Osteocyte (in vitro differentiated cells): ENCODE data around the gene IRF6. TPM values are rescaled to one million over a fixed set of nuclear protein-coding genes. Genes with fewer than 3 reads are reported as not detected.

Source experiments
- DNase-seq: peaks from one replicate; pipeline ENCODE4 v3.0.0; 2021; ENCODE audit warnings: mixed read lengths; ENCODE audit not compliant: unreplicated experiment; ENCODE audit errors: extremely low spot score
- H3K27ac Mint-ChIP-seq: one replicate; pipeline ENCODE4 v1.8.0; 2021; ENCODE audit warnings: mild to moderate bottlenecking, mixed read lengths; ENCODE audit not compliant: unreplicated experiment
- H3K27me3 Mint-ChIP-seq: one replicate; pipeline ENCODE4 v1.8.0; 2021; ENCODE audit warnings: mixed read lengths; ENCODE audit not compliant: unreplicated experiment
- H3K36me3 Mint-ChIP-seq: one replicate; pipeline ENCODE4 v1.8.0; 2021; ENCODE audit warnings: mixed read lengths; ENCODE audit not compliant: unreplicated experiment
- H3K4me1 Mint-ChIP-seq: one replicate; pipeline ENCODE4 v1.8.0; 2021; ENCODE audit warnings: mixed read lengths; ENCODE audit not compliant: unreplicated experiment
- H3K4me3 Mint-ChIP-seq: one replicate; pipeline ENCODE4 v1.8.0; 2021; ENCODE audit warnings: mild to moderate bottlenecking, moderate library complexity, mixed read lengths; ENCODE audit not compliant: unreplicated experiment
- H3K9me3 Mint-ChIP-seq: one replicate; pipeline ENCODE4 v1.8.0; 2021; ENCODE audit warnings: mixed read lengths; ENCODE audit not compliant: unreplicated experiment
- CTCF ChIP-seq: fragments of 200-600 bp; sonication (generic); IDR thresholded peaks from 2 replicates; pipeline ENCODE4 v1.5.0; 2021; ENCODE audit warnings: antibody characterized with exemption, mild to moderate bottlenecking, moderate library complexity
- total RNA-seq: library from RNA; stranded (reverse); gene quantifications from 2 replicates; pipeline ENCODE4 v1.2.1, GENCODE V29; 2021

IRF6 gene
- total RNA-seq, 1 donor from 2014 or later: not detected

- no peak for TF ChIP-seq CTCF
- Mint-ChIP-seq H3K27ac (no peak overlapping the region), H3K36me3 (no peaks in the 10 kb centered on the region), H3K4me3 (no peak overlapping the region), H3K9me3 (no peaks in the 10 kb centered on the region), H3K27me3 (peaks cover 34% of the 10 kb centered on the region), H3K4me1 (peaks cover 12% of the 10 kb centered on the region)
- no peak for DNase-seq
Measured at GRCh38 chr1:209785592-209785991, 20.4 kb downstream of the IRF6 start.

- peak; percentile 100 for DNase-seq
- Mint-ChIP-seq H3K27ac (peak within 1 kb of the TSS; percentile 92), H3K36me3 (no peaks in the 10 kb centered on the region), H3K9me3 (no peaks in the 10 kb centered on the region), H3K4me1 (peaks cover 12% of the 10 kb centered on the region), H3K27me3 (peaks cover 24% of the 10 kb centered on the region), H3K4me3 (peak within 1 kb of the TSS; percentile 96)
- TF ChIP-seq CTCF: no peak
Measured at GRCh38 chr1:209784265-209785169, 21.4 kb downstream of the IRF6 start, which contains the start of gene C1orf74. C1orf74 (minus strand) TSS chr1:209784559; CDS start chr1:209783634, 925 bp downstream.

- Mint-ChIP-seq H3K36me3 (no peaks in the 10 kb centered on the region), H3K4me1 (peaks cover 12% of the 10 kb centered on the region), H3K4me3 (peak overlapping the region; percentile 96), H3K9me3 (no peaks in the 10 kb centered on the region), H3K27ac (no peak overlapping the region), H3K27me3 (peaks cover 22% of the 10 kb centered on the region)
- no peak for TF ChIP-seq CTCF
- DNase-seq: no peak
Measured at GRCh38 chr1:209783386-209783785, 22.6 kb downstream of the IRF6 start.

GRCh38 chr1:209780268-209780667 lies 25.7 kb downstream of the IRF6 start:
- Mint-ChIP-seq H3K27ac (no peak overlapping the region), H3K4me1 (peaks cover 12% of the 10 kb centered on the region)
- DNase-seq: no peak

More at GRCh38 chr1:209780268-209780667, 25.7 kb downstream of the IRF6 start:
- peaks cover 2% of the 10 kb centered on the region for H3K27me3 Mint-ChIP-seq
- TF ChIP-seq CTCF: no peak
- no peaks in the 10 kb centered on the region for H3K36me3 Mint-ChIP-seq
- no peaks in the 10 kb centered on the region for H3K9me3 Mint-ChIP-seq
- H3K4me3 Mint-ChIP-seq: no peak overlapping the region
